HG03045 (cell line): ENCODE results near the gene GAS2L3.
A peak's percentile ranks its signal among the peaks of the same experiment; 100 is the strongest.
"Not testable (repeated sequence)": the region's sequence is repeated elsewhere in the genome, so short reads cannot be mapped to it uniquely, and the experiment has no call there.

Experiments used
- ATAC-seq: cut with Tn5 transposase; IDR thresholded peaks from one replicate; pipeline ENCODE4 v1.9.1; 2021; ENCODE audit warnings: mild to moderate bottlenecking, moderate library complexity; ENCODE audit not compliant: unreplicated experiment

The GAS2L3 gene

GRCh38 chr12:100573292-100574186, at the start of gene GAS2L3:
Gene GAS2L3 (plus strand): TSS chr12:100573684. CDS start chr12:100594905, 21,221 bp downstream.
- ATAC-seq = peak; percentile 99

- ATAC-seq = no peak
These were observed 45.5 kb upstream of the GAS2L3 start for GRCh38 chr12:100528034-100528433.

- ATAC-seq = no peak
These were observed 44.9 kb upstream of the GAS2L3 start for GRCh38 chr12:100528471-100529127.

- ATAC-seq = no peak
These were observed 43.6 kb upstream of the GAS2L3 start for GRCh38 chr12:100529756-100530350.

GRCh38 chr12:100533376-100533775, 40.1 kb upstream of the GAS2L3 start:
- ATAC-seq = no peak

- ATAC-seq = no peak
These were observed 38.8 kb upstream of the GAS2L3 start for GRCh38 chr12:100534625-100535227.

GRCh38 chr12:100539202-100539601, 34.3 kb upstream of the GAS2L3 start:
- ATAC-seq = no peak

GRCh38 chr12:100544165-100544564, 29.3 kb upstream of the GAS2L3 start:
- ATAC-seq = no peak

- ATAC-seq = no peak
These were observed 28.4 kb upstream of the GAS2L3 start for GRCh38 chr12:100545092-100545491.

GRCh38 chr12:100553936-100554335, 19.5 kb upstream of the GAS2L3 start:
- no peak for ATAC-seq

GRCh38 chr12:100554608-100555077, 18.8 kb upstream of the GAS2L3 start:
- ATAC-seq = no peak

- ATAC-seq = no peak
These were observed 17.8 kb upstream of the GAS2L3 start for GRCh38 chr12:100555722-100556121.

- ATAC-seq = no peak
These were observed 16.1 kb upstream of the GAS2L3 start for GRCh38 chr12:100557357-100557756.

GRCh38 chr12:100559261-100559660, 14.2 kb upstream of the GAS2L3 start:
- not testable (repeated sequence) for ATAC-seq

GRCh38 chr12:100564090-100564489, 9.4 kb upstream of the GAS2L3 start:
- ATAC-seq = no peak

GRCh38 chr12:100564905-100565467, 8.5 kb upstream of the GAS2L3 start:
- no peak for ATAC-seq

GRCh38 chr12:100565987-100566545, 7.4 kb upstream of the GAS2L3 start:
- ATAC-seq = no peak

GRCh38 chr12:100566887-100567637, 6.4 kb upstream of the GAS2L3 start:
- ATAC-seq = peak; percentile 96

GRCh38 chr12:100567945-100568344, 5.5 kb upstream of the GAS2L3 start:
- peak; percentile 29 for ATAC-seq

- no peak for ATAC-seq
These were observed 1.3 kb upstream of the GAS2L3 start for GRCh38 chr12:100572184-100572583.
